Keratinocyte (primary cell): ENCODE results near the gene COASY. TPM values are rescaled to one million over a fixed set of nuclear protein-coding genes. Genes with fewer than 3 reads are reported as not detected.

ENCODE experiments used
- DNase-seq: peaks from one replicate; pipeline ENCODE4 v3.0.0-alpha.2; 2011; ENCODE audit warnings: low read depth, missing footprints, low spot score
- FAIRE-seq: peaks from 2 replicates; lab custom pipeline; 2011; peaks lifted over from hg19 to GRCh38; lab: Jason Lieb, UNC
- H2AFZ ChIP-seq: 2 replicates; pipeline ENCODE4 v1.6.0; 2012; ENCODE audit warnings: low read length, control low read depth, inconsistent platforms; ENCODE audit not compliant: control insufficient read depth
- H3K27ac ChIP-seq: 2 replicates; pipeline ENCODE4 v1.5.1; 2011; ENCODE audit warnings: low read length; ENCODE audit not compliant: control insufficient read depth, insufficient read depth
- H3K27me3 ChIP-seq: 3 replicates; pipeline ENCODE4 v1.6.0; 2011; ENCODE audit warnings: low read length; ENCODE audit not compliant: control insufficient read depth, insufficient read depth; ENCODE audit errors: extremely low read depth
- H3K36me3 ChIP-seq, 2 experiments: 2 replicates in 1 of 2; 3 replicates in 1 of 2; pipeline ENCODE4 v1.5.1; 2011; ENCODE audit warnings: low read length in 2 of 2, mild to moderate bottlenecking in 1 of 2; ENCODE audit not compliant: control insufficient read depth in 2 of 2, insufficient read depth in 2 of 2; ENCODE audit errors: extremely low read depth in 1 of 2
- H3K4me1 ChIP-seq: 3 replicates; pipeline ENCODE4 v1.5.1; 2011; ENCODE audit warnings: low read length; ENCODE audit not compliant: control insufficient read depth, insufficient read depth; ENCODE audit errors: extremely low read depth
- H3K4me2 ChIP-seq: 3 replicates; pipeline ENCODE4 v1.6.0; 2011; ENCODE audit warnings: low read depth, low read length; ENCODE audit not compliant: control insufficient read depth, insufficient read depth; ENCODE audit errors: extremely low read depth
- H3K4me3 ChIP-seq, 3 experiments: fragments of 200-600 bp in 1 of 3; sonication (generic) in 1 of 3; 2 replicates in 2 of 3; 3 replicates in 1 of 3; pipeline ENCODE4 v1.5.1; 2011 to 2016; ENCODE audit warnings: low read length in 3 of 3, mild to moderate bottlenecking in 3 of 3, control low read depth in 2 of 3, inconsistent platforms in 1 of 3, low read depth in 1 of 3, mixed read lengths in 1 of 3, mixed run types in 1 of 3, moderate library complexity in 1 of 3; ENCODE audit not compliant: control insufficient read depth in 2 of 3, insufficient read depth in 2 of 3; ENCODE audit errors: extremely low read depth in 1 of 3
- H3K79me2 ChIP-seq: 2 replicates; pipeline ENCODE4 v1.6.0; 2012; ENCODE audit warnings: low read length; ENCODE audit not compliant: control insufficient read depth, insufficient read depth
- H3K9ac ChIP-seq: 3 replicates; pipeline ENCODE4 v1.6.0; 2011; ENCODE audit warnings: low read length; ENCODE audit not compliant: control insufficient read depth, insufficient read depth; ENCODE audit errors: extremely low read depth
- H3K9me1 ChIP-seq: 3 replicates; pipeline ENCODE4 v1.6.0; 2011; ENCODE audit warnings: low read length; ENCODE audit not compliant: control insufficient read depth, insufficient read depth; ENCODE audit errors: extremely low read depth
- H3K9me3 ChIP-seq: 2 replicates; pipeline ENCODE4 v1.5.1; 2012; ENCODE audit warnings: low read depth, low read length; ENCODE audit not compliant: control insufficient read depth
- H4K20me1 ChIP-seq: 3 replicates; pipeline ENCODE4 v1.6.0; 2011; ENCODE audit warnings: low read length; ENCODE audit not compliant: control insufficient read depth, insufficient read depth; ENCODE audit errors: extremely low read depth
- CTCF ChIP-seq, 3 experiments: IDR thresholded peaks in 1 of 3; conservative IDR thresholded peaks in 1 of 3; optimal IDR thresholded peaks in 1 of 3; 2 replicates in 2 of 3; 3 replicates in 1 of 3; pipeline versions ENCODE3 to v1.5.1; 2011; ENCODE audit warnings: low read length in 3 of 3, mild to moderate bottlenecking in 3 of 3, moderate library complexity in 2 of 3, control low read depth in 1 of 3, inconsistent platforms in 1 of 3; ENCODE audit not compliant: insufficient read depth in 2 of 3; ENCODE audit errors: extremely low read depth in 1 of 3
- EZH2 ChIP-seq: IDR thresholded peaks from one replicate; pipeline ENCODE4 v1.6.1; 2012; ENCODE audit warnings: inconsistent platforms, mild to moderate bottlenecking, low read length, moderate library complexity
- dilution Hi-C: fragments of 300-500 bp; cut with MboI; formaldehyde crosslinking; loops from one replicate; pipeline ENCODE4 v1.7.0; 2020; ENCODE audit warnings: low sequenced_read_pairs; ENCODE audit not compliant: extremely low pct_ligation_motif_present
- polyA plus RNA-seq, 5 experiments: library from polyadenylated mRNA; depleted of rRNA in 3 of 5; stranded (reverse) in 3 of 5; stranded (forward) in 1 of 5; unstranded in 1 of 5; fragments of >200 nt; gene quantifications; 1 replicate in 1 of 5; 2 replicates in 3 of 5; 3 replicates in 1 of 5; pipeline versions ENCODE4 v1.2.1 to v1.2.3, GENCODE V29; 2011 to 2012; ENCODE audit warnings: missing spikeins in 2 of 5, low read depth in 1 of 5, low replicate concordance in 1 of 5

The COASY gene
- polyA plus RNA-seq, 1 donor (not counting 4 experiments of a cell fraction or from before 2014, with no cell fraction given): 26.2 TPM

DNA sequence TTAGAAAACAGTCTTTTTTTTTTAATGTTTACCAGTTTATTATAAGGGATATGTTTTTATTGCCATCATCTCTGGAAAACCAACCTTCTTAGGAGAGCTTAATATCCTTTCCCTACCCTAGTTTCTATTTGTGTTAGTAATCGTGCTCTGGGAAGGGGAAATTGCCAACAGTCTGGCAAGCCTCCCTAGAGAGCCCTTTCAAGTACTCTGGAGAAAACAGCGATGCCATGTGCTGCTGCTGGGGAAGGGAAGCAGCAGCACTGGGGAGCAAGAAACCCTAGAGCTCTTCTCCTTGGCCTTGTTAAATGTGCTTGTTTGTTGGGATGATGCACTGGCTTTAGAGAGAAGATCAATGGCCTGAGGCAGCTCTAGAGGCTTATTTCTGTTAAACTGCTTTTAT lies 37.0 kb downstream of the COASY start:
- dilution Hi-C loops: no loop called here
- no peaks in the 10 kb centered on the region for H3K9me1 ChIP-seq
- no peaks in the 10 kb centered on the region for H3K27me3 ChIP-seq
- FAIRE-seq (no peak), DNase-seq (no peak)
- H3K4me2 ChIP-seq: no peak overlapping the region
- no peak overlapping the region for H3K27ac ChIP-seq
- H3K9ac ChIP-seq: no peak overlapping the region
- H2AFZ ChIP-seq: no peak overlapping the region
- peaks cover 5 to 8% of the 10 kb centered on the region in 2 experiments for H3K36me3 ChIP-seq
- no peaks in the 10 kb centered on the region for H4K20me1 ChIP-seq
- no peaks in the 10 kb centered on the region for H3K4me1 ChIP-seq
- no peaks in the 10 kb centered on the region for H3K9me3 ChIP-seq
- no peak overlapping the region for H3K4me3 ChIP-seq
- H3K79me2 ChIP-seq: peaks cover 42% of the 10 kb centered on the region
- no peak for TF ChIP-seq EZH2
- TF ChIP-seq CTCF (optimal IDR thresholded peaks at IDR 0.05 in 1 of 3, IDR thresholded peaks at IDR 0.05 in 1 of 3, conservative IDR thresholded peaks at IDR 0.05 in 1 of 3; ENCODE audit: extremely low read depth in 1 of 3, insufficient read depth in 2 of 3, low read length in 3 of 3): no peak

- Histone ChIP-seq H3K27me3 (no peaks in the 10 kb centered on the region), H2AFZ (no peak overlapping the region), H3K9me1 (no peaks in the 10 kb centered on the region), H3K4me1 (peaks cover 12% of the 10 kb centered on the region), H3K9me3 (no peaks in the 10 kb centered on the region), H3K4me3 (no peak overlapping the region), H3K9ac (no peak overlapping the region), H3K36me3 (peaks cover 6 to 8% of the 10 kb centered on the region in 2 experiments), H3K79me2 (peaks cover 78% of the 10 kb centered on the region), H3K27ac (no peak overlapping the region), H3K4me2 (no peak overlapping the region), H4K20me1 (no peaks in the 10 kb centered on the region)
- dilution Hi-C loops: loop anchor here (10.0 kb wide), 1 partner anchor 61 kb away; no protein-coding TSS in a partner anchor
- DNase-seq (no peak), FAIRE-seq (no peak)
- TF ChIP-seq CTCF (optimal IDR thresholded peaks at IDR 0.05 in 1 of 3, IDR thresholded peaks at IDR 0.05 in 1 of 3, conservative IDR thresholded peaks at IDR 0.05 in 1 of 3; ENCODE audit: extremely low read depth in 1 of 3, insufficient read depth in 2 of 3, low read length in 3 of 3) (no peak), EZH2 (no peak)
Observed at GRCh38 chr17:42603318-42603717, 41.4 kb downstream of the COASY start.
